ENCODE data around the gene ZMAT5.

The ZMAT5 gene

DNA sequence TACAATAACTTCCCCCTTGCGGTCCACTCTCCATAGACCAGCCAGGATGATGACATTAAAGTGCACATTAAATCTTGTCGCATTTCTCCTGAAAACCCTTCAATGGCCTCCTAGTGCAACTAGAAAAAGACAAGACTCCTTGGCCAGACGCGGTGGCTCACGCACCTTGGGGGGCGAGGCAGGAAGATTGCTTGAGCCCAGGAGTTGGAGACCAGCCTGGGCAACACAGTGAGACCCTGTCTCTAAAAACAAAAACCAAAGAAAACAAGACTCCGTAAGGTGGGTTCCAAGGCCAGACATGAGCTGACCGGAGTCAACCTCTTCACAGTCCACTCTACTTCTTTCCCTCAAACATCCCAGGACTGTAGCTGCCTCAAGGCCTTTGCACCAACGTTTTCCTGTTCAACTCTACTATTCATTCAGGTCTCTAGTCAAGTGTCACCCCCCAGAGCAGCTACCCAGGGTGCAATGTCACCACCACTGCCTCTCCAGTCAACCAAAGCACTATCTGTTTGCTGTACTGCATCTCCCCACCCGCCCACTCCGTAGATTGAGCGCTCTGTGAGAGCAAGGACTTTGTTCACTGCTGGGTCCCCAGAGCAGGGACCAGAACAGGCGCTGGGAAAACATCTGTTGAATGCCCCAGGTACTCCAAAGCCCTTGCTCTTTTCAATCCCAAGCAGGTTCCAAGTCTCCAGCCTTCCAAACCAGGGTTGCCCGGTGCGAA lies 739 bp downstream of the ZMAT5 start:
- Mint-ChIP-seq H3K27me3 (ENCODE audit: low read depth) (no peaks in the 10 kb centered on the region), H3K4me3 (peak overlapping the region; percentile 99 to 100 (median 99)), H3K36me3 (ENCODE audit: low read depth) (peaks cover 25% of the 10 kb centered on the region), H3K4me1 (peaks cover 28% of the 10 kb centered on the region), H3K27ac (peak overlapping the region; percentile 98 to 99 (median 98)), H3K9me3 (no peaks in the 10 kb centered on the region)
- TF ChIP-seq, protein P1, sequence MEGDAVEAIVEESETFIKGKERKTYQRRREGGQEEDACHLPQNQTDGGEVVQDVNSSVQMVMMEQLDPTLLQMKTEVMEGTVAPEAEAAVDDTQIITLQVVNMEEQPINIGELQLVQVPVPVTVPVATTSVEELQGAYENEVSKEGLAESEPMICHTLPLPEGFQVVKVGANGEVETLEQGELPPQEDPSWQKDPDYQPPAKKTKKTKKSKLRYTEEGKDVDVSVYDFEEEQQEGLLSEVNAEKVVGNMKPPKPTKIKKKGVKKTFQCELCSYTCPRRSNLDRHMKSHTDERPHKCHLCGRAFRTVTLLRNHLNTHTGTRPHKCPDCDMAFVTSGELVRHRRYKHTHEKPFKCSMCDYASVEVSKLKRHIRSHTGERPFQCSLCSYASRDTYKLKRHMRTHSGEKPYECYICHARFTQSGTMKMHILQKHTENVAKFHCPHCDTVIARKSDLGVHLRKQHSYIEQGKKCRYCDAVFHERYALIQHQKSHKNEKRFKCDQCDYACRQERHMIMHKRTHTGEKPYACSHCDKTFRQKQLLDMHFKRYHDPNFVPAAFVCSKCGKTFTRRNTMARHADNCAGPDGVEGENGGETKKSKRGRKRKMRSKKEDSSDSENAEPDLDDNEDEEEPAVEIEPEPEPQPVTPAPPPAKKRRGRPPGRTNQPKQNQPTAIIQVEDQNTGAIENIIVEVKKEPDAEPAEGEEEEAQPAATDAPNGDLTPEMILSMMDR (IDR thresholded peaks at IDR 0.05; ENCODE audit: unreplicated experiment in 3 of 3) = no peak

DNA sequence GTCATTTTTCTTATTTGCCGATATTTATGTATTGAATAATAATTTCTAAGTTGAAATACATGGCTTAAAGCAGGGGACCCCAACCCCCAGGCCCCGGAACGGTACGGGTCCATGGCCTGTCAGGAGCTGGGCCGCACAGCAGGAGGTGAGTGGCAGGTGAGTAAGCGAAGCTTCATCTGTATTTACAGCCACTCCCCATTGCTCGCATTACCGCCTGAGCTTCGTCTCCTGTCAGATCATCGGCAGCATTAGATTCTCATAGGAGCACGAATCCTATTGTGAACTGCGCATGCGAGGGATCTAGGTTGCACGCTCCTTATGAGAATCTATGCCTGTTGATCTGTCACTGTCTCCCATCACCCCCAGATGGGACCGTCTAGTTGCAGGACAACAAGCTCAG lies 4.5 kb downstream of the ZMAT5 start:
- Mint-ChIP-seq H3K4me1 (peaks cover 16% of the 10 kb centered on the region), H3K4me3 (no peak overlapping the region), H3K27me3 (ENCODE audit: low read depth) (no peaks in the 10 kb centered on the region), H3K36me3 (ENCODE audit: low read depth) (no peaks in the 10 kb centered on the region), H3K27ac (no peak overlapping the region), H3K9me3 (no peaks in the 10 kb centered on the region)
- TF ChIP-seq, protein P1 (IDR thresholded peaks at IDR 0.05; ENCODE audit: unreplicated experiment in 3 of 3) = no peak

DNA sequence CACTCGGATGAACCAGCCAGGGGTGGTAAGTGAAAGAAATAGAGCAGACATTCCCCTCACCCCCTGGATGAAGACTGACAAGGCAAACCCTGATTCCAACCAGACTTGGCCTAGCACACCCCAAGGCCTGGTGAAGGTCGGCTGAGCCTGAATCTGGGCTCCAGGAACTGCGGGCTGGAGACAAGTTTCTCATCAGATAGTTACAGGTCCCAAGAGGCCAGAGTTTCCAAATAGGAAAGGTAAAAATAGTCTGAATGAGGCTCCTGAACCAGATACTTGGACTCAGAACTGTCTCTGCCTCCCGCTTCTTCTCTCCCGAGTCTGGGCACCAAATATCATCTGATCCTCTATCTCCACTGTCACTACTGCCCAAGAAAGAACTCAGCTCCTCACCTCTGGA lies 7.8 kb downstream of the ZMAT5 start:
- Mint-ChIP-seq H3K4me1 (no peaks in the 10 kb centered on the region), H3K4me3 (no peak overlapping the region), H3K27me3 (ENCODE audit: low read depth) (no peaks in the 10 kb centered on the region), H3K9me3 (no peaks in the 10 kb centered on the region), H3K27ac (no peak overlapping the region), H3K36me3 (ENCODE audit: low read depth) (no peaks in the 10 kb centered on the region)
- TF ChIP-seq, protein P1 (IDR thresholded peaks at IDR 0.05; ENCODE audit: unreplicated experiment in 3 of 3) = no peak

DNA sequence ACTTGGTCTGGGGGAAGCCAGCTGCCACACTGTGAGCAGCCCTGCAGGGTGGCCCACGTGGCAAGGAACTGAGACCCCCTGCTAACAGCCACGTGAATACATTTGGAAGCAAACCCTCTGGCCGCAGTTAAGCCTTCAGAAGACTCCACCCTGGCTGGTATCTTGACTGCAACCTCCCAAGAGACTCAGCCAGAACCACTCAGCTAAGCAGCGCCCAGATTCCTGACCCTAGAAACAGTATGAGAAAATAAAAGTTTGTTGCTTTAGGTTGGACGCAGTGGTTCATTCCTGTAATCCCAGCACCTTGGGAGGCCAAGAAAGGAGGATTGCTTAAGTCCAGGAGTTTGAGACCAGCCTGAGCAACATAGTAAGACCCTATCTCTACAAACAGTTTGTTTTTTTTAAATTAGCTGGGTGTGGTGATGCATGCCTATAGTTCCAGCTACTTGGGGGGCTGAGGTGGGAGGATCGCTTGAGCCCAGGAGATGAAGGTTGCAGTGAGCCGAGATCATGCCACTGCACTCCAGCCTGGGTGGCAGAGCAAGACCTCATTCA lies 8.7 kb downstream of the ZMAT5 start:
- TF ChIP-seq, protein P1 (IDR thresholded peaks at IDR 0.05; ENCODE audit: unreplicated experiment in 3 of 3) = no peak
- H3K27ac Mint-ChIP-seq = no peak overlapping the region

DNA sequence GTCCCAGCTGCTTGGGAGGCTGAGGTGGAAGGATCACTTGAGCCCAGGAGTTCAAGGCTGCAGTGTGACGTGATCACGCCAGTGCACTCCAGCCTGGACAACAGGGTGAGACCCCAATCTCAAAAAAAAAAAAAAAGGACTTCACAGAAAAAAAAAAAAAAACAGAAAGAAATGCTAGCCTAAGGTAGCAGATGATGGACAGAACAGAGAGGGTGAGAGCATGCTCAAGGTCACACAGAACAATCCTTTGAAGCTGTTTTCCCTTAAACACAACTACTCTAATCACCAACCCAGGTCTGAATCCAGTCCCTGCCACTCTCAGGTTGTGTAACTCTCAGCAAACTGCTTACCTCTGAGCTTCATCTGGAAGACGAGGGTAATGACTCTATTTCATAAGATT lies 9.7 kb downstream of the ZMAT5 start:
- Mint-ChIP-seq H3K4me3 (no peak overlapping the region), H3K27ac (no peak overlapping the region), H3K9me3 (no peaks in the 10 kb centered on the region), H3K4me1 (no peaks in the 10 kb centered on the region), H3K27me3 (ENCODE audit: low read depth) (no peaks in the 10 kb centered on the region), H3K36me3 (ENCODE audit: low read depth) (no peaks in the 10 kb centered on the region)
- TF ChIP-seq, protein P1 (IDR thresholded peaks at IDR 0.05; ENCODE audit: unreplicated experiment in 3 of 3) = no peak

More for the DNA sequence above, 8.7 kb downstream of the ZMAT5 start:
- Mint-ChIP-seq H3K27me3 (ENCODE audit: low read depth) (no peaks in the 10 kb centered on the region), H3K4me3 (no peak overlapping the region), H3K4me1 (no peaks in the 10 kb centered on the region), H3K36me3 (ENCODE audit: low read depth) (no peaks in the 10 kb centered on the region), H3K9me3 (no peaks in the 10 kb centered on the region)

DNA sequence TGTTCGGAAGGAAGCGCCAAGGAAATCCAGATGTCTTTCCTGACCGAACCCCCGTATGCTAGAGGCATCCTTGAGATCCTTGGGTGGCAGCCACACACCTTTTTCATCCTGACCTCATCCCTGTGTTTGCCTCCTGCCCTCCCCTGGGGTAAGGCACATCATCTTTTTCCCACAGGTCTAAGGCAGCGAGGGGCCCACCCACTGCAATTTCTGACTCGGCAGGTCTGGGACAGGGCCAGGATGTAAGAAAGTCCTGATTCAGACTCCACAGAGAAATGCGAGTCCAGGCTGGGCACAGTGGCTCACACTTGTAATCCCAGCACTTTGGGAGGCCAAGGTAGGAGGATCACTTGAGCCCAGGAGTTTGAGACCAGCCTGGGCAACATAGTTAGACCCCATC lies 10.5 kb downstream of the ZMAT5 start:
- TF ChIP-seq, protein P1 (IDR thresholded peaks at IDR 0.05; ENCODE audit: unreplicated experiment in 3 of 3) = no peak
- no peaks in the 10 kb centered on the region for H3K9me3 Mint-ChIP-seq
- H3K4me1 Mint-ChIP-seq = no peaks in the 10 kb centered on the region
- no peak overlapping the region for H3K27ac Mint-ChIP-seq
- H3K36me3 Mint-ChIP-seq (ENCODE audit: low read depth) = no peaks in the 10 kb centered on the region
- H3K27me3 Mint-ChIP-seq (ENCODE audit: low read depth) = no peaks in the 10 kb centered on the region
- no peak overlapping the region for H3K4me3 Mint-ChIP-seq

All from nephron (organoid).